Measurements from ENCODE around the gene RHBDL3.

DNA sequence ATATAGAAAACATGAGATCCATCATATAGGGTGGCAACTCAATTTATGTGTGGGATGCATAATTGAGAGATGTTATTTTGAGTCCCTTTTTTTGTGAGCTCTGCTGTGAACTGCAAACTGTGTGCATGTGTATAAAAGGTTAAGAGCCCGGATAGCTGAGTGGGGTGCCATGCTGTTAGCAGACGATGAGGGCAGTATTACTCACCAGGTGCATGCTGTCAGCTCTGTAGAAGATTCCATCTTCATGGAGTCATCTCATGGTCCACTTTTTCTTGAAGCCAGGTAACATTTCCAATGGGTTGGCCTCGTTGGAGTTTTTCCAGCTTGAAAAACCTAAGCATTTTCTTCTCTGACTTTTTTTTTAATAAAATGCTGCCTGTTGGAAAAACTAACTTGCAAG, 43.0 kb upstream of the RHBDL3 start:
- TF ChIP-seq, protein P1, sequence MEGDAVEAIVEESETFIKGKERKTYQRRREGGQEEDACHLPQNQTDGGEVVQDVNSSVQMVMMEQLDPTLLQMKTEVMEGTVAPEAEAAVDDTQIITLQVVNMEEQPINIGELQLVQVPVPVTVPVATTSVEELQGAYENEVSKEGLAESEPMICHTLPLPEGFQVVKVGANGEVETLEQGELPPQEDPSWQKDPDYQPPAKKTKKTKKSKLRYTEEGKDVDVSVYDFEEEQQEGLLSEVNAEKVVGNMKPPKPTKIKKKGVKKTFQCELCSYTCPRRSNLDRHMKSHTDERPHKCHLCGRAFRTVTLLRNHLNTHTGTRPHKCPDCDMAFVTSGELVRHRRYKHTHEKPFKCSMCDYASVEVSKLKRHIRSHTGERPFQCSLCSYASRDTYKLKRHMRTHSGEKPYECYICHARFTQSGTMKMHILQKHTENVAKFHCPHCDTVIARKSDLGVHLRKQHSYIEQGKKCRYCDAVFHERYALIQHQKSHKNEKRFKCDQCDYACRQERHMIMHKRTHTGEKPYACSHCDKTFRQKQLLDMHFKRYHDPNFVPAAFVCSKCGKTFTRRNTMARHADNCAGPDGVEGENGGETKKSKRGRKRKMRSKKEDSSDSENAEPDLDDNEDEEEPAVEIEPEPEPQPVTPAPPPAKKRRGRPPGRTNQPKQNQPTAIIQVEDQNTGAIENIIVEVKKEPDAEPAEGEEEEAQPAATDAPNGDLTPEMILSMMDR (IDR thresholded peaks at IDR 0.05; ENCODE audit: low read length): no peak
- TF ChIP-seq EZH2 (optimal IDR thresholded peaks at IDR 0.05; ENCODE audit: low read depth, low read length): no peak
